GM19351 (cell line): ENCODE results near the gene SETDB1.

ENCODE experiments used
- ATAC-seq: cut with Tn5 transposase; IDR thresholded peaks from one replicate; pipeline ENCODE4 v1.9.1; 2021; ENCODE audit warnings: mild to moderate bottlenecking, moderate library complexity; ENCODE audit not compliant: unreplicated experiment

Gene SETDB1

DNA sequence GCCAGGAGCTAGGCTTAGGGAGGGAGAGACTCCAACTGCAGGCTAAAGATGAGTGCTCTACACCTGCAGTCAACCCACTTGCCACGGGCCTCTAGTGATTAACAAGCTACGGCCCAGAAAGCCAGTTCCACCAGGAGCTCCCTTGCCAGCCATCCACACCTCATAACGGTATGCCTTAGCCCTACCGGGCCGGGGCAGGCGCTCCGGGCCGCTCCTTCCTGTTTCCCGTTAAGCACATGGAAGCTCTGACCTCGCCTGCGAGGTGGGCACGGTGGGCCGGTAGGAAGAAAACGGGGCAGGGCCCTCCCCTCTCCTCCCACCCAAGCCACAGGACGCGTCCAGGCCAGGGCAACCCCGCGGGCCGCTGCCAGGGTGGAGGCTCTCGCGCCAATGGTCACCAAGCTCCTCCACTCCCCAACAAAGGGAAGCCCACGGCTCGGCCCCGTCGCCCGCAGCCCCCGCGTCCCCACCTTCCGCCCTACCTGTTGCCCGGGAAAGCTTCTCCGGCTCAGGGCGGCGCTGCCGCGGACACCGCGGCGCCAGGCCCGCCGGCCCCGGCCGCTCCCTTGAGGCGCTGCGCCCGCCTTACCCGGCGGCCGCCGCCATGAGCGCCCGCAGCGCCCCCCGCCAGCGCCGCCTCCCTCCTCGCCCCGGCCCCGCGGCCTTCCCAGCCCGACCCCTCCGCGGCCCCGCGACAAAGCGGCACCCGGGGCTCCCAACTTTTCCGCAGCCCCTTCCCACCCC lies 47.8 kb downstream of the SETDB1 start:
- ATAC-seq, result peak; percentile 33

DNA sequence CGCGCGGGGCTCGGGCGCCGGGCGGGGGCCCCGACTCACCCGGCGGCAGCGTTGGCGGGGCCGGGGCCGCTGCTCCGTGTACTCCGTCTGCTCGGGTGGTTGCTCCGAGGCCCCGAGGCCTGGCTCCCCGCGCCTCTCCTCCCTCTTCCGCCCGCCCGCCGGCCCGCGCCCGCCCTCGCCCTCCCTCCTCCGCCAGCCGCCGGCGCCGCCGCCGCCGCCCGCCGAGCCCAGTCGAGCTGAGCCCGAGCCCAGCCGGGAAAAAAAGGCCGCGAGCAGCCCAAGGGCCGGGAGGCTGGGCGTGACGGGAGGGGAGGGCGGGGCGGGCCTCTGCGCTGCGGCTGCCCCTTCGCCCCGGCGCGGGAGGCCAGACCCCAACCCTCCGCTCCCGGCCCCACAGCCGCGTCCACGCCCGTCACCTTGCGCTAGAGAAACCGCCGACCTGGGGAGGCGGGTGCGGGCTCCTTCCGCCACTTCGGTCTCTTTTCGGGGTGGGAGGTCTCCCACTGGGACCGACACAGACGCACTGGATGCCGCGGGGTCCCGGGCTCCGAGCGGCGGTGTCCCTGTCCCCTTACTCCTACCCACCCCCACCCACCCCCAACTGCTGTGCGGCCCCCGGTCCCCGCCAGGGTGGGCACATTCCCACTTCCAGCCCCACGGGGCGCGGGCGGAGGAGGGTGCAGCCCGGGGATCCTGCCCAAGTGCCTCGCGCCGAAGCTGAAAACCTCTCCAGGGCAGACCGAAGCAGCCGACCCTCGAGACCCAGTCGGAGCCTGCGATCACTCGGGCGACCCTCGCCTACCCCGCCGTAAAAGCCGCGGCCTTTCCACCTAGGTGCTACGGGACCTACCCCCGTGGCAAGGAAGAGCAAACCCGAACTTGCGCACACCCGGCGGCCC lies 48.7 kb downstream of the SETDB1 start, which contains the start of gene CERS2:
Gene CERS2 (minus strand): TSS at position 256 of the 899 bp plus-strand sequence. CDS start 5,745 bp downstream, outside the sequence.
- ATAC-seq, result peak; percentile 42

DNA sequence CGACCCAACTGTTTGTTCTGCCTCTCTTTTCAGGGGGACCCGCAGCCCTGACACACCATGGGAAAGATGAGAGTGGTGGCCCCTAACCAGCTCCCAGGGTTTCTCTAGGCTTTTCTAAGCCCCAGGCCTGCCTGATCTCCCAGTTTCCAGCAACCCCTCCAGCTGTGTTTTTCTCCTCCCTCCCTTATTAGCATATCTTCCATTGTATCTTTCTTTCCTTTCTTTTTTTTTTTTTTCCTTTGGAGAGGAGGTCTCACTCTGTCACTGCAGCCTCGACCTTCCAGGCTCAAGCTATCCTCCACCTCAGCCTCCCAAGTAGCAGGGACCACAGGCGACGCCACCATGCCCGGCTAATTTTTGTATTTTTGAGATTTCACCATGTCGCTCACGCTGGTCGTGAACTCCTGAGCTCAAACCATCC lies 50.2 kb downstream of the SETDB1 start:
- ATAC-seq, result no peak

DNA sequence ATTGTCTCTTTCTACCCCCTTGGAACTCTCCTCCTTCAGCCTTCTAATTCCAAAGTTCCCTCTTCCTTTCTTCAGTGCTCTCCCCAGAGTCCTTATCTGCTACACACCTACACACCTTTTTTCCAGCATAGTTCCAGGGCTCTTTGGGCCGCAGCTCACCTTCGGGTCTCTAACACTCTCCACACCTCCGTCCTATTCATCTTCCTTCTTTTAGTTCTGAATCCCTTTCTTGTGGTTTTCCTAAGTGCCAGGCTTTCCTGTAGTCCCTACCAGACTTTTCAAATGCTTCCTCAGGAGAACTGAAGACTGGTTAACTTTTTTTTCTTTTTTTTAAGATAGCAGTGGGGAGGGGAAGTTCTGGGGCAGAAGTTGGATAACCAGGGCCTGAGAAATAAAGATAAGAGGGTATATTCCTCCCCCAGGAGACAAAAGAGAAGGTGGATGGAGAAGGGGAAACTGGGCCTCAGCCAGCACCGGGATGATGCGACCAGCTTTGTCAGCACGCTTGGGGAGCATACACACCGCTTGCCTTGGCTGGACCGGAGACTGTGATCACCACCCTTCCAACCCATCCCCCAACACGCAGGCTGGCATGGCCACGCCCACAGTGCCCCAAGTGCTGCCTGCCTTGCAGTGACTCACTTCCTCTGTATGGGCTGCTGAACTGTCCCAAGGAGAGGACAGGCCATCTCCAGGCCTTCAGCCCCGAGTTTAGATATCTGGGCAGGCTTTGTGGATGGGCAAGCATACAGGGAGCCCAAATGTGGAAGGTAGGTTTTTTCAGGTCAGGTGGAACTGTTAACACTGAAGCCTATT lies 50.9 kb downstream of the SETDB1 start:
- no peak for ATAC-seq

DNA sequence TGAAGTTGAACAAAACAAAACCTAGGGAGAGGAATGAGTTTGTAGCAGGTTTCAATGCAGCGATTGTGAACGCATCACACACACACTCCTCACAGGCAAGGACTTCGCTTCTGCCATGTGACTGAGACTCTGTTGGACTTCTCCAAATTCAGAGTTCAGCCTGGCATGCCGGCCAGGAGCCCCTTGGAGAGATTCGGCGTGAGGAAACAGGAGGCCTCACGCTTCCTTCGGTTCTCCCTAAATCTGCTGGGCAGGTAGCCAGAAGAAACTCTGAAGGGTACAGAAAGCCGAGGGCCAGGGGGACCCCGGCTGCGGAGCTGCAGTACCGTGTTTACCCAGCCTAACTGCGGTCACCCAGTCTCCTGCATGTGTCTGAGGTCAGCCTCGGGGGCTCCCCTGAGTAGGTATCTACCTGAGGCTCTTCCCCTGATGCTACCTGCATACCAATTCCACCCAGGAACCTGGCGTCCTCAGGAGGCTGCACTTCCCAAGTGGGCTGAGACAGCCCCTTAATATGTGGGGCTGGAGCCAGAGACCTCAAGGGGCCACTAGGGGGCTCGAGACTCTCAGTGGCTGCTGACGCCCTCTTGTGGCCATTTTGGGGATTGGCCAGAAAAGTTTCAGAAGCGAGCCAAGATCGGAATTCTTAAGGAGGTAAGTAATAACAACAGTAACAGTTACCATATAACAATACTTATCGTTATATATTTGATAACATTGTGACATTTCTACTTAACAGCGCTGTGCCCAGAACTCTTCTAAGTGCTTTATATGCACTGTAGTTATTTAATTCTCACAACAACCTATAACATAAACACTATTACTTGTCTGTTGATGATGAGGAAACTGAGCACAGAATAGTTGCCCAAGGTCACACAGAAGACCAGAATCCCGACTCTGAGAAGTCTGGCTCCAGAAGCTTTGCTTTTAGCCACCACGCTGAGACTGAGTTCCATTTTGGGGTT lies 53.2 kb downstream of the SETDB1 start:
- peak; percentile 53 for ATAC-seq

DNA sequence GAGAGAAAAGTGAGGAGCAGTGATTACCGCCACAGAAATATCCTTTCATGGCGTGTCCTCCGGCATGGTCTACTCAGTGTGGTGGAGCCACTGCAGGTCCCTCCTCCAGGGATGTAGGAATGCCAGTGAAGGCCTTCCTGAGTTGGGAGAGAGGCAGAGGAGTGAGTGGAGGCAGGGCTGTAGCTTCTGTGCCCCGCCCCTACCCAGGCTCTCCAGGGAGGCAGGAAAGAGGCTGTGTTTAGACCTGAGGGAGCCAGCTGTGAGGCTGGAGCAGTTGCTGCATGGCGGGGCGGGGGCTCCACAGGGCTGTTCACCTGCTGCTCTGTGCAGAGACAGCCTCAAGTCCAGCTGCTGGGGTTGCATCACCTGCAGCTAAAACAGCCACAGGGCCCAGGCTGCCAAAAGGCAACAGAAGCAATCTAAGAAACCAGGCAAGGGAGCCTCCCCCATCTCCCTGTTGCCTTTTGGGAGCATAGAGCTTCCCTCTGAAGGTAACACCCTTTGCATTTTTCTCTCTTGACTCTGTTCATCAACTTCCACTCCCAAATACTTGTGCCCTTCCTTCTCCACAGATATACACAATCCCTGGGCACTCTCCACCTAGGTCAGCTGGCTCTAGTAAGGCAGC lies 55.1 kb downstream of the SETDB1 start:
- no peak for ATAC-seq

DNA sequence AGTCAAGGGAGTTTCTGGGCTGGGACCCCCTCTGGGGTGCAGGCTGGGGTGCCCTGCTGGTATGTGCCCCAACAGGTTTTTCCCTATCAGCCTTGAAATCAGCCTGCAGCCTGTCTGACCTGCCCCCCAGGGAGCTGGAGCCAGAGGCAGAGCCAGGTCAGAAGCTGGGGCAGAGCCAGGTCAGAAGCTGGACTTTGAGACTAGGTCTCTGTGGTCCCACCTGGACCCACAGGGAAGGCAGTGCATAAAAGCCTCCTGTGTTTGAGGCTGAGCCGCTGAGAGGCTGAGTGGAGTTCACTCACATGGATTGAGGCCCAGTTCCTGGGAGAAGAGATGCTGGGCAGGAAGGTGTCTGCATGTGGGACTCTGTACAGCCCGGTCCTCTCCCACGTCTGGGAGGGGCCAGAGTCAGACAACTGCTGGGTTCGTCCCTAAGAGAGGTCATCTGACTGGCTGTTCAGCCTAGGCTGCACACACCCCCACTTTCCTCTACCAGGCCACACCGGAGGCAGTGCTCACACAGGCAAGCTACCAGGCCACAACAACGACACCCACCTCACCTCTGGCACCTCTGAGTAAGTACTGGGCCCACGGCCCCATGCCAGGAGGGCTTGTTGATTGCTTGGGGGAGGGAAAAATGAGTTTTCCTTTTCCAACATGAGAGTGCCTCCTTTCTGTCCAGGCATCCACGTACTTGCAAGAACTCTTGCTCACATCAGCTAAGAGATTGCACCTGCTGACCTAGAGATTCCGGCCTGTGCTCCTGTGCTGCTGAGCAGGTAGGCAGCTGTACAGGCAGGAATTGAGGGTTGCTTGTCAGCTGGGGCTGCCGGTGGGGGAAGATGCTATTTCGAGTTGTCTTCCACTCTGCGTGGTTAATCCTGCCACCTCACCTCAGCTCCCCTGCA lies 55.9 kb downstream of the SETDB1 start, which contains the start of gene ANXA9:
Gene ANXA9 (plus strand): TSS at position 488 of the 908 bp plus-strand sequence. CDS start 814 bp downstream, outside the sequence.
- no peak for ATAC-seq

DNA sequence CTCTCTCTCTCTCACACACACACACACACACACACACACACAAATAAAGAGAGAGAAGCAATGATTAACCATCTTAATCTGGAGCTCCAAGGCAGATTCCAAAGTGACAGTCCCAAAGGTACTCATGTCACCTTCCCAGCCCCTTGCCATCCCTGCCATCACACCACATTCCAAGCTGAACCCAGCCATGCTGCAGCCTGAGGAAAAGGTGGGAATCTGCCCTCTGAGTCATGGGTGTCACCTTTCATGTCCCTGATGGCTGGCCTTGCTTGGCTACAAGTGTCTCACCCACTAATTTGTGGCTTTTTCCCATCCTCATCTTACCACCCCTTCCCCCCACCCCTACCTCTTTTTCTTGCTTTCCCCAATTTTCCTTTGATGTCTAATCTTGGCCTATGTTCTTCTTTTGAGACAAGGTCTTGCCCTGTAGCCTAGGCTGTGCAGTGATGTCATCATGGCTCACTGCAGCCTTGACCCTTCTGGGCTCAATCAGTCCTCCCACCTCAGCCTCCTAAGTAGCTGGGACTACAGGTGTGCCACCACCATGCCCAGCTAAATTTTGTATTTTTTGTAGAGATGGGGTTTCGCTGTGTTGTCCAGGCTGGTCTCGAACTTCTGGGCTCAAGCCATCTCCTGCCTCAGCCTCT lies 59.1 kb downstream of the SETDB1 start:
- ATAC-seq, result no peak

DNA sequence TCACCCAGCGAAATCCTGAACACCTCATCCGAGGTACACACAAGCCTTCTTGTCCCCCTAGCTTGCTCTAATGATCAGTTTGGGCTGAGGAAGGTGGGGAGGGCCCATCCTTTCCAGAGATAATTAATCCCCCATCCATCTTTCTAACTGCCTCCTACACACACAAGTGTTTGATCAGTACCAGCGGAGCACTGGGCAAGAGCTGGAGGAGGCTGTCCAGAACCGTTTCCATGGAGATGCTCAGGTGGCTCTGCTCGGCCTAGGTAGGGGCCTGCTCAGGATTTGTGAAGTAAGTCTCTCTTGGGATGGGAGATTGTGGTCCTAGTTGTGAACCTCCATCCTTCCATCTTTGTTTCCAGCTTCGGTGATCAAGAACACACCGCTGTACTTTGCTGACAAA lies 61.8 kb downstream of the SETDB1 start:
- no peak for ATAC-seq

DNA sequence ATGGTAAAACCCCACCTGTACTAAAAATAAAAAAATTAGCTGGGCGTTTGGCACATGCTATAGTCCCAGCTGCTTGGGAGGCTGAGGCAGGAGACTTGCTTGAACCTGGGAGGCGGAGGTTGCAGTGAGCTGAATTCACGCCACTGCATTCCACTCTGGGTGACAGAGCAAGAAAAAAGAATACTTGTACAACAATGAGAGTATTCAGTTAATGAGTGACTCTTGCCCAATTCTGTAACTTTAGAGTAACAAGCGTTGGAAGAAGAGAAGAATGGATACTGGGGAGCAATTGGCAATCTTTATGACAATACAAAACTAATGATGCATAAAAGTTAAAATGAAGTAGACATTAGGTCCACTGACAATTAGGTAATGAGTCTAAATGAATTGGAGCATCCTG lies 66.5 kb downstream of the SETDB1 start:
- ATAC-seq, result no peak

DNA sequence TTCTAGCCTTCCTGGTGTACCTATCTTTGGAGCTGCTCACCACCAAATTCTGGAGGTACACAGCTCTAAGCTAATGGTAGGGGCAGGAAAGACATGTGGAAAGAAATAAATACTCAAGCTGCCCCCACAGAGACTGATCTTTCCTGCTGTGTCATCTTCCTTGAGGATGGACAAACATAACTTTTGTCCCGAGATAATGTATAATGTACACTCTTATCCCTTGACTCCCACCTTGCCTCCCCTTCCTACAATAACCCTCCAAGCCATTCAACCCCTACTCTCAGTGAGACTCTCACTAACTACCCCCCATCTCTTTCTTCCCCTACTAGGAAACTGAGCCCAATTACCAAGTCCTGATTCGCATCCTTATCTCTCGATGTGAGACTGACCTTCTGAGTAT lies 68.1 kb downstream of the SETDB1 start:
- ATAC-seq, result no peak

DNA sequence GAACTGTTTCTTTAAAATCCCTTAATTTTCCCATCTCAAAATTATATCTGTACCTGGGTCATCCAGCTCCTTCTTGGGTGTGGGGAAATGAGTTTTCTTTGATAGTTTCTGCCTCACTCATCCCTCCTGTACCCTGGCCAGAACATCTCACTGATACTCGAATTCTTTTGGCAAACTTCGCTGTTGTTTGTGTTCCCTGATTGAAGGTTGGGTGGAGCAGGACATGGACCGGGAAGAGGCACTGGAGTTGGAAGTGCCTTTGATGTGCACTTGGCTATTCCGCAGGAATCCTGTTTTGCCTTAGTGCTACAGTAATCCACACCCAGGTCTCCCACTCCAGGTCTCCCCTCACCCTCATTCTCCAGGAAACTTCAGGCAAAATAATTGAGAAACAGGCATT lies 69.3 kb downstream of the SETDB1 start:
- ATAC-seq, result no peak

DNA sequence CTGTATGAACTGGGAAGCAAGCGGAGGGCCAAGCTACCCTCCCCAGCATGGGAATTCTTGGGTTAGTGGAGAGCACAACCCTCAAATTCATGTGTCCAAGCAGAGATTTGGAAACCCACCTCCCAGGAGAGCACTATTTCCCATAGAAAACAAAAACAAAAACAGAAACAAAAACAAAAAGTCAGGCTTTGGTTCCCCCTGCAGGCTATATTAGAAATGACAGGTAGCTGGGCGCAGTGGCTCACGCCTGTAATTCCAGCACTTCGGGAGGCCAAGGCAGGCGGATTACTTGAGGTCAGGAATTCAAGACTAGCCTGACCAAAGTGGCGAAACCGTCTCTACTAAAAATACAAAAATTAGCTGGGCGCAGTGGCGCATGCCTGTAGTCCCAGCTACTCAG lies 69.7 kb downstream of the SETDB1 start:
- ATAC-seq, result no peak

DNA sequence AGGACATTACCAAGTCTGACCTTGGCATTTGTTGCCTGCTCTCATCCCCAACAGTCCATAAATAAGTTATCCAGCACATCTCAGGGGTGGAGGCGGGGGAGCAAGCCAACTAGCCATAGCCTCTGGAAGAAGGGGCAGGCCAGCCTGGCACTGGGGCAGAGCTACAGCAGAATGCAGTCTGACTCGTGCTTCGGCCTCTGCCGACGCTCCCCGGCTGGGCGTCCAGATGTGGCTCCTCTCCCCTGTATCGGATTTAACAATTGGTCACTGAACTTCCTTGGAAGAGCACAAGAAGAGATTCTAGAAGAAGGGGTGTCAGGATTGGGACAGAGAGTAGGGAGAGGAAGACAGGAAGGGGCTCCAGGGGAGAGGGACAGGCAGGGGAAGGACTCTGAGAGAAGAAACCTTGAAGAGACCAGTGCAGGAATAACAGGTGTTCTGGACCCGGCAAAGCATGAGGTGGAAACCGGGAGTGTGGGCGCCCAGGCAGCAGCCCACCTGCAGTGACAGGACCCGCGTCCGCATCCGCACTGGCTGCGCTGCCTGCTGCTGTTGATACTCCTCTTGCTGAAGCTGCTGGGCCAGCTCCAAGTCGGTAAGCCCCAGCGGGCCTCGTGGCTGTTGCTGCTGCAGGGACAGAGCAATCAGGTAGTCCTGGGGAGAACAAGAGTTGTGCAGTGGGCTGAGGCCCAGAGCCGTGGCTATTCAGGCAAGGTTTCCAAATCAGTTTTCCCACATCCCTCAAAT lies 71.1 kb downstream of the SETDB1 start:
- ATAC-seq, result no peak

DNA sequence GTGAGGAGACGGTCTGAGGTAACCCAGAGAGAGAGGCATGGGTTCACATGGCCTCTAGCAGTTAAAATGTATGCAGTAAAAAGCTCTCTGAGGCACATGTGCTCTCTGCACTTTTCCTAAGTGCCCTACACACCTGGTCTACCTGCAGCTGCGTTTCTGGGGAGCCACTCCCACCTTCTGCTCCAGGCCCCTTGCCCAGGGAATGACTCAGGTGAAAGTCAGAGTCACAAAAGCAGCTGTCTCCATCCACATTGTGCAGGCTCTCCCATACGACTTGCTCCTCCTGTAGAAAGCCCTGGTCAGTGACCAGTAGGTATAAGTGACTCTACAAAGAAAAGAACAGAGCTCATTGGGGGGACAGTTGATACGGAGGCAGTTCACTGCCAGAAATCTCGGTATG lies 71.8 kb downstream of the SETDB1 start:
- ATAC-seq, result no peak

DNA sequence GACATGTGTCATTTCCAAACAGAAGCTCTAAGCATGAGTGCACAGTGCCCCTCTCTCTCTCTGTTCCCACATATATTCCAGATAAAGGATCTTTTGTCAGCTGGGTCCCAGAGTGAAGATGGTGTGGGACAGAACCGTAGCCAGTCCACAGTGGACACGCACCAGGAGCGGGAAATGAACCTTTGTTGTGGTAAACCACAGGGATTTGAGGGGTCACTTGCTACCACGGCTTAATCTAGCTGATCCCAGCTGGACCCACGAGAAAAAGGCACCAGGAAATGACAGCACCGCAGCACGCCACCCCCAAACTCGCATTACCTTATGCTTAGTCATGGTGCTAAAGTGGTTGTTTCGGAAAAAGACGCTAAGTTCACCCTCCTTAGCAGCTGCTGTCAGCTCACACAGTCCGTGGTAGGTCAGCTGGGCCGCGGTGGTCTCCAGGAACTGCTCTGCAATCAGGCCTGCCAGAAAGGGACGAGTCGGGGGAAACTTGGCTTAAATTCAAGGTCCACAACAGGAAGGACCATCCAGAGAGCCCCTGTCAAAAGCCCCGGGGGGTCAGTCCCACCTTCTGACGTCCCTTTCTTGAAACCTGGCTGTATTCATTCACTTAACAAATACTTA lies 73.0 kb downstream of the SETDB1 start:
- no peak for ATAC-seq

DNA sequence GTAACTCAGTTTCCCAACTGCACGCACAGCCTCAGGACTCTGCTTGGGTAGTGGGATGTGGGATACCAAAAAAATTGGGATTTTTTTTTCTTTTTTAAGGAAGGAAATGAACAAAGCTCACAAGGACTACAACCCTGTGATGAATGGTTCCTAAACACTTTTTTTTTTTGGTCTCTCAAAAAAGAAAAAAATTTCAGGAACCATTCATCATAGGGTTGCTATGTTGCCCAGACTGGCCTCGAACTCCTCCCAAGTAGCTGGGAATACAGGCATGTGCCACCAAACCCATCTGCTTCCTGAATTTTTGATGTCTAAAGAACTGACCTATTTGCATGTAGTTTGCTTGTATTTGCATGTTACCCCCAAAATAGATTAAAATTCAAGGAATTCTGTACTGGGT lies 73.8 kb downstream of the SETDB1 start:
- ATAC-seq, result no peak
